AG09319 (cell line): ENCODE data around the gene KRTAP5-4.
A peak's percentile ranks its signal among the peaks of the same experiment; 100 is the strongest.
"Not testable (repeated sequence)": the region's sequence is repeated elsewhere in the genome, so short reads cannot be mapped to it uniquely, and the experiment has no call there.

Source experiments
- DNase-seq: peaks from one replicate; pipeline ENCODE4 v3.0.0-alpha.2; 2010; ENCODE audit warnings: low read depth; ENCODE audit errors: extremely low read depth
- CTCF ChIP-seq: IDR thresholded peaks from 2 replicates; pipeline ENCODE4 v1.5.1; 2011; ENCODE audit warnings: low read depth, mild to moderate bottlenecking, inconsistent platforms, low read length, moderate library complexity

KRTAP5-4 gene

DNA sequence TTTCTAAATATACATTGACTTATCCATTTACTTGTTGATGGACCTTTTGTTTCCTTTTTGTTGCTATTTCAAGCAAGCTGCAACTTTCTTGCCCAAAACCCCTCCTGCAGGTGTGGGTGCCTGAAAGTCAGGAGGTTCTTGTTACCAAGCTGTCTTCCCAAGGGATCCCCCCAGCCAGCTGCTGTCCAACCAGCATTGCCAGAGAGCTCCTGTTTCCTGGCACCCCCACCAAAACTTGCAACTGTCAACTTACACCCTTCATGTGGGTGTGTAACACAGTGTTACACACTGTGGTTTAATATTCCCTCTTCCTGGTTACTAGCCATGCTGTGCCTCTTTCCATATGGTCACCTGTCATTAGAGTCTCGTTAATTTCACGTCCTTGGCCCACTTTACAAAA lies 35.2 kb downstream of the KRTAP5-4 start:
- no peak for DNase-seq
- no peak for TF ChIP-seq CTCF

- not testable (repeated sequence) for DNase-seq
Observed at GRCh38 chr11:1584661-1585370, 37.1 kb downstream of the KRTAP5-4 start, which contains the start of gene KRTAP5-1. Gene KRTAP5-1, minus strand, starts transcription at chr11:1585283. Its CDS starts 34 bp downstream, at chr11:1585249.

DNA sequence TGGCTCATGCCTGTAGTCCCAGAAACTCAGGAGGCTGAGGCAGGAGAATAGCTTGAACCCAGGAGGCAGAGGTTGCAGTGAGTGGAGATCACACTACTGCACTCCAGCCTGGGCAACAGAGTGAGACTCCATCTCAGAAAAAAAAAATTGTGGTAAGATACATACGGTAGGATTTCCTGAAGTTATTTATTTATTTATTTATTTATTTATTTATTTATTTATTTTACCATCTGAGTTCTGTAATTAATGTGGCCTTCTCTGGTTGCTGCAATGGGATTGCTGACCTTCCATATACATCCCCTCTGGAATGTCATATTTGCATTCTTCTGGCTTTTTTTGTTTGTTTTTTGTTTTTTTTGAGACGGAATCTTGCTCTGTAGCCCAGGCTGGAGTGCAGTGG lies 39.0 kb downstream of the KRTAP5-4 start:
- not testable (repeated sequence) for DNase-seq

GRCh38 chr11:1581976-1582375 lies 40.0 kb downstream of the KRTAP5-4 start:
- DNase-seq = no peak

DNA sequence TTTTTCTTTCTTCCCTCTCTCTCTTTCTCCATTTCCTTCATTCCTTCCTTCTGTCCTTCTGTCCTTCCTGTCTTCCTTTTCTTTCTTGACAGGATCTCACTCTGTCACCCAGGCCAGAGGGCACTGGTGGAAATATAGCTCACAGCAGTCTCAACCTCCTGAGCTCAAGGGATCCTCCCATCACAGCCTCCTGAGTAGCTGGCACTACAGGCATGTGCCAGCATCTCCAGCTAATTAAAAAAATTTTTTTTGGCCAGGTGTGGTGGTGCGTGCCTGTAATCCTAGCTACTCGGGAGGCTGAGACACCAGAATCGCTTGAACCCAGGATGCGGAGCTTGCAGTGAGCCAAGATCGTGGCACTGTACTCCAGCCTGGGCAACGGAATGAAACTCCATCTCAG lies 45.1 kb downstream of the KRTAP5-4 start:
- no peak for TF ChIP-seq CTCF
- DNase-seq = no peak

More at GRCh38 chr11:1581976-1582375, 40.0 kb downstream of the KRTAP5-4 start:
- no peak for TF ChIP-seq CTCF

- DNase-seq = not testable (repeated sequence)
Observed at GRCh38 chr11:1575756-1576155, 46.2 kb downstream of the KRTAP5-4 start.

- DNase-seq = no peak
- no peak for TF ChIP-seq CTCF
Observed at GRCh38 chr11:1574933-1575242, 47.0 kb downstream of the KRTAP5-4 start.

GRCh38 chr11:1574238-1574932 lies 47.6 kb downstream of the KRTAP5-4 start:
- DNase-seq = no peak
- TF ChIP-seq CTCF = peak; percentile 57

DNA sequence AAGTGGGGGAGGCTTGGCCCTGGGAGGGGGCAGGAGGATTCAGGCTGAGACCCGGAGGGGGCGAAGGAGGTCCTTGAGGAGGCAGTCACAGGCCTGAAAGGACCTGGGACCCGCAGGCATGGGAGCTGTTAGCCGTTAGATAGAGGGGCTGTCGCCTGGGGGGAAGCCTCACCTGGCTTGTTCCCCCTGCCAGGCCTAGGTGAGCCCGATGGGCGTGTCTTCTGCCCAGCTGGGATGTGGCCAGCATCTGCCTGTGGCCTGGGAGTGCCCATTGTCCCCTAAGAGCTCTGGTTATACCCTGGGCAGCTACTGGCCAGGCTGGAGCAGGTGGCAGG lies 48.1 kb downstream of the KRTAP5-4 start:
- no peak for DNase-seq
- no peak for TF ChIP-seq CTCF
